Frontal cortex (tissue), 4 donors: Measurements from ENCODE around the gene SLC5A5. TPM values are rescaled to one million over a fixed set of nuclear protein-coding genes. Genes with fewer than 3 reads are reported as not detected.
"Not testable (repeated sequence)": the region's sequence is repeated elsewhere in the genome, so short reads cannot be mapped to it uniquely, and the experiment has no call there.

ENCODE experiments used
- DNase-seq, 2 donors: peaks; one replicate each; pipeline ENCODE4 v3.0.0; 2012; ENCODE audit warnings: low spot score in 2 of 2
- FAIRE-seq: peaks from 2 replicates; lab custom pipeline; 2012; peaks lifted over from hg19 to GRCh38; lab: Jason Lieb, UNC
- total RNA-seq: library from RNA; depleted of rRNA; stranded (reverse); fragments of >200 nt; gene quantifications from one replicate; pipeline ENCODE4 v1.2.3, GENCODE V29; 2014
- donor health status: control.
- donor health status: control.
- donor health status: control.

Gene SLC5A5
- total RNA-seq, 1 donor from 2014 or later: 2.9 TPM

GRCh38 chr19:17909003-17909732, 37.4 kb downstream of the SLC5A5 start:
- no peak for FAIRE-seq
- no peak for DNase-seq

- no peak for DNase-seq
- FAIRE-seq: no peak
These were observed 39.1 kb downstream of the SLC5A5 start for GRCh38 chr19:17910791-17911360.

DNA sequence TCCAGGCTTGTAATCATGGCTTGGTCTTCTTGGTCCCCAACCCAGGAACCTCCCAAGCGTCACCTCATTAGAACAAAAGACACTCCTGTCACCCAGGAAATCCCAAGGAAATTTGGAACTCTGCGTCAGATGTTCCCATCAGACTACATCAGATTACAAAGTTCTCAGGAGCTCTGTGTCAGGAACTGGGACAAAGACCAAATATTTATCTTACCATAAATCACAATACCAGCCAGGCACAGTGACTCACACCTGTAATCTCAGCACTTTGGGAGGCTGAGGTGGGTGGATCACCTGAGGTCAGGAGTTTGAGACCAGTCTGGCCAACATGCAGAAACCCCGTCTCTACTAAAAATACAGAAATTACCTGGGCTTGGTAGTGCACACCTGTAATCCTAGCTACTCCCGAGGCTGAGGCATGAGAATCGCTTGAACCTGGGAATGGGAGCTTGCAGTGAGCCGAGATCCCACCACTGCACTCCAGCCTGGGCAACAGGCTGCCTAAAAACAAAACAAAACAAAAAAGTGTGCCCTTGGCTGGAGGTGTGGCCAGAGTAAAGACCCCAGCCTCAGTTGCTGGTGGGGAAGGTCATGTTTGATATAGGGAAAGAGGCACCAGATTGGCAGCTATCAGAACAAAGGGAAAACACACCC, 44.3 kb downstream of the SLC5A5 start:
- FAIRE-seq (no peak), DNase-seq (no peak)

- FAIRE-seq, DNase-seq: not testable (repeated sequence)
These were observed 46.4 kb downstream of the SLC5A5 start for GRCh38 chr19:17918151-17918550.

GRCh38 chr19:17919122-17919521, 47.4 kb downstream of the SLC5A5 start:
- DNase-seq, FAIRE-seq: not testable (repeated sequence)

- FAIRE-seq (no peak), DNase-seq (no peak)
These were observed 48.8 kb downstream of the SLC5A5 start for GRCh38 chr19:17920527-17920926.

DNA sequence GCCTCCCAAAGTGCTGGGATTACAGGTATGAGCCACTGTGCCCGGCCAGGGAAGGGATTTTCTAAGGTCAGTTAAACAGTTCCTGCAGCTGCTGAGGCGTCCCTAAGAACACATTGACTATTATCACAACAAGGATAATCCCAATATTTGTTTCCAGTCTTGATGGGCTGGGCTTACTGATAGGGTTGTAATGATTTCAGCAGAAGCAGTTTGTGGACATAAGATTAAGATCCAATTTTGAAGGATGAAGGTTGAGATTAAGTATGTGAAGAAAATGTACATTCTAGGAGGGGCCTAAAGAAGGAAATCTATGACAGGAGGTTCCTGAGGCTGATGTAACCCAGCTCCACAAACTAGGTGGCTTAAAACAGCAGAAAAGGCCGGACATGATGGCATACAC, 50.4 kb downstream of the SLC5A5 start:
- no peak for FAIRE-seq
- DNase-seq: no peak

DNA sequence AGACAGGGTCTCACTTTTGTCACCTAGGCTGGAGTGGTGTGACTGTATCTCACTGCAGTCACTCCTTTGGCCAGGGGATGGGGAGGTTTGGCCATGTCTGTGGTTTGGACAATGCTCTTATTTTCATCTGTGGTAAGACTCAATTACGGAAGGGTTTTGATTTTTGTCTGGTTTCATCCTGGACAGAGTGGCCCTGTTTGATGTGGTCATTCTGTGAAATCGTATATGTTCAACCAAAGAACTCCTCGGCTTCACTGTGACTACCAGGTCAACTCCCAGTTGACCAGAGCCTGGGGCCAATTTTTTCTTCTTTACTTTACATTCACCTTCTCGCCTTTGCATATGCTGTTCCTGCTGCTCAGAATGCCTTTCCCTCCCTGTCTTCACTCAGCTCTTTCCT, 54.3 kb downstream of the SLC5A5 start:
- FAIRE-seq (no peak), DNase-seq (no peak)

DNA sequence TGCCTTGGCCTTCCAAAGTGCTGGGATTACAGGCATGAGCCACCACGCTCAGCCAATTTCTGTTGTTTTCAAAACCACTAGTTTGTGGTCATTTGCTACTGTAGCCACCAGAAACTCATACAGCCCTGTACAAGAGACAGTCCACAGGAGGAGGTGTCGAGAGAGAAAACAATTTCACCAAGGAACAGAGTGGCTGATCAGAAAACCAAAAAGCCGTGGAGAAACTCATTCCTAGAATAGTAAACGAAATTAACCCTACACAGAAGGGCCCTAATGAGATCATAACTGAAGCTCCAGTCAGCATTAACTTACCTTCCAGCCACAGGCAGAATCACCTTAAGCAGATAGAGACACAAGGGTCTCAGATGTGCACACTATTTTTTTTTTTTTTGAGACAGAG, 57.3 kb downstream of the SLC5A5 start:
- FAIRE-seq (no peak), DNase-seq (no peak)

GRCh38 chr19:17931532-17932191, 59.9 kb downstream of the SLC5A5 start:
- DNase-seq (no peak), FAIRE-seq (no peak)

GRCh38 chr19:17932485-17933338, 61.0 kb downstream of the SLC5A5 start, which contains the start of gene CCDC124:
CCDC124 (plus strand) TSS chr19:17933015; CDS start chr19:17936421, 3,406 bp downstream.
- DNase-seq: peak; percentile 90 to 94
- no peak for FAIRE-seq

DNA sequence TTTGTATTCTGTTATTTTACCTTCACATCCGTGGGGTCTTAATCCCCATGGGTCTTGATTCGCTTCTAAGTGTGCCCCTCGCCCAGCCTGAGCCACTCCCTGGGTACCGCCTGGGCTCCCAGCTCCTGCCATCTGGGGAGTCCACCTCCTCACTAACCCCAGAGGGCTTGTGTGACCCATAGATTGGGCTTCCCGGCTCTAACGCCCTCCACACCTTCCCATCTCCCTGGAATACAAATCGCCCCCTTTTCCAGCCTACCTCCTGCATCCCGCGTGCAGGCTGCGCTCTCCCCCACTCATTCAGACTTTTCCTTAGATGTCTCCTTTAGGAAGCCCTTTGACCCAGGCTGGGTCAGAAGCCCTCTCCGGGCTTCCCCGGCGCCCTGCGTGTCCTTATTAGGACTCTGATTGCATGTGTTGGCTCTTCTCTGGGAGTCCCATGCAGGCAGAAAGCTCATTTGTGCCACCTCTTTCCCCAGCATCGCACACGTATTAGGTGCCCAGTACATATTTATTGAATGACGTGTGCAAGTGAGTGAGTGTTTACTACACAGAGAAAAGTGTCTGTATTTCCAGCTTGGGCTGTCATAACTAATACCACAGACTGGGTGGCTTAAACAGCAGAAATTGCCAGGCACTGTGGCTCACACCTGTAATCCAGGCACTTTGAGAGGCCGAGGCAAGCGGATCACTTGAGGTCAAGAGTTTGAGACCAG, 61.8 kb downstream of the SLC5A5 start:
- FAIRE-seq: no peak

GRCh38 chr19:17936379-17936778, 64.6 kb downstream of the SLC5A5 start:
- FAIRE-seq (no peak), DNase-seq (no peak)

More for the DNA sequence above, 61.8 kb downstream of the SLC5A5 start:
- no peak for DNase-seq

DNA sequence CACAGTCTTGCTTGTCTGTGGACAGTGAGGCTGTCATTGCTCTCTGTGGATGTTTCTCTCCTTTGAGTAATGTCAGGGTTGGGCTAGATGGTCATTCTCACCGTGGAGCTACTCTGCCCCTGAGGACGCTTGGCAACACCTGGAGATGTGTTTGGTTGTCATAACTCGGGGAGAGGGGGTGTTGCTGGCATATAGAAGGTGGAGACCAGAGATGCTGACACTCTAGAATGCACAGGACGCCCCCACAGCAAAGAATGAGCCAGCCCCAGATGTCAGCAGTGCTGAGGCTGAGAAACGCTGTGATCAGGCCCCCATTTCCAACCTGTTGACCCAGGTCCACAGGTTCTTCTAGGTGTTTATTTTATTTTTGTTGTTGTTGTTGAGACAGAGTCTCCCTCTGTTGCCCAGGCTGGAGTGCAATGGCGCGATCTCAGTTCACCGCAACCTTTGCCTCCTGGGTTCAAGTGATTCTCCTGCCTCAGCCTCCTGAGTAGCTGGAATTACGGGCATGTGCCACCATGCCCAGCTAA, 65.7 kb downstream of the SLC5A5 start:
- no peak for FAIRE-seq
- no peak for DNase-seq

- FAIRE-seq: no peak
- DNase-seq: peak; percentile 80 to 90
These were observed 66.5 kb downstream of the SLC5A5 start for GRCh38 chr19:17938092-17938845.

DNA sequence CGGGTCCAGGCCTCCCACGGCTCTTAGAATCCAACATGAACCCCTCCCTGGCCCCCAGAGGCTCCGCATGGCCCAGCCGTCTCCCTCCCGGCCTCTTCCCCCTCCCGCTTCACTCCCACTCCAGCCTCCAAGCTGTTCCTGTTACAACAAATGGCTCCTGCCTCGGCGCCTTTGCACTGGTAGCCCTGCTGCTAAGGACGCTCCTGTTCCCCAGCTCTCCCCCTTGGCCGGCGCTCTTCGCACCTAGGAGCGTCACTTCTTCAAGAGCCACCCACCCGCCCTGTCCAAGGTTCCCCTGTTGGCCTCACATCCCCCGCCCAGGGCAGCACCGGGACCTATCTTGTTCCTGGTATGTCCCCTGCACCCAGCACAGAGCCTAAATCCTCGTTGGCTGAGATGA, 70.4 kb downstream of the SLC5A5 start:
- DNase-seq (no peak), FAIRE-seq (no peak)

DNA sequence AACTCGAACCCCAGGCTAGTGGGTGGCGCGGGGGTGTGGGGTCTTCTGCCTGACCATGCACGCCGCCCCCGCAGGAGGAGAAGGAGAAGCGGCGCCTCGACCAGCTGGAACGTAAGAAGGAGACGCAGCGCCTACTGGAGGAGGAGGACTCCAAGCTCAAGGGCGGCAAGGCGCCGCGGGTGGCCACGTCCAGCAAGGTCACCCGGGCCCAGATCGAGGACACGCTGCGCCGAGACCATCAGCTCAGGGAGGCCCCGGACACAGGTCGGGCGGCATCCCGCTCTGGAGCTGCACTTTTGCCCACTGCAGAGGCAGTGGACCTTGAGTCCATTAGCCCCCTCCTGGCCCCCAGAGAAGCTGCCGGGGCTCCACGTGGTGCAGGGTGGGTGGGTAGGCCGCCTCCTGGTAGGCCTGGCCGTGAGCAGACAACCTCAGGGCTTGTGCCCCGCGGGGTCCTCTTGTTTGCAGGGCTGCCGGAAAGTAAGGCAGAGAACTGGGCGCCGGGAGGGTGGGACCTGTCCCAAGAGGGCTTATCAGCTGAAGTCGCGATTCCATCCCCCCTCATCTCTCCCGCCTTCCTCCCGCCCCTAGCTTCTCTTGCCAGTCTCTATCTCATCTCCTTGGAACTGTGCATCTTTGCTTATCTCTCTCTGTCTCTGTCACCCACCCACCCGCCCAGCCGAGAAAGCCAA, 71.0 kb downstream of the SLC5A5 start:
- peak in 1 of 2 donors; percentile 27 for DNase-seq

More for the DNA sequence above, 71.0 kb downstream of the SLC5A5 start:
- FAIRE-seq: no peak
